LNCAP (cell line): ENCODE results near the gene MAX.

Source experiments
- CTCF ChIP-seq: fragments of 450-650 bp; IDR thresholded peaks from 2 replicates; pipeline ENCODE4 v1.5.1; 2017; ENCODE audit warnings: mild to moderate bottlenecking

MAX gene

GRCh38 chr14:65045006-65045405 is 57.3 kb downstream of the MAX start:
- TF ChIP-seq CTCF, result no peak

GRCh38 chr14:65044596-65044959 is 57.7 kb downstream of the MAX start:
- no peak for TF ChIP-seq CTCF

GRCh38 chr14:65043893-65044595 is 58.3 kb downstream of the MAX start:
- TF ChIP-seq CTCF, result no peak

GRCh38 chr14:65042731-65043372 is 59.5 kb downstream of the MAX start:
- no peak for TF ChIP-seq CTCF

- TF ChIP-seq CTCF, result no peak
Measured at GRCh38 chr14:65042296-65042695, 60.0 kb downstream of the MAX start.

- no peak for TF ChIP-seq CTCF
Measured at GRCh38 chr14:65041434-65041915, 60.8 kb downstream of the MAX start.

GRCh38 chr14:65040666-65041433 is 61.5 kb downstream of the MAX start:
- TF ChIP-seq CTCF, result no peak
